Thyroid gland (tissue), 4 donors: ENCODE measurements around the gene APOA4. TPM values are rescaled to one million over a fixed set of nuclear protein-coding genes. Genes with fewer than 3 reads are reported as not detected.

Source experiments
- DNase-seq, 2 donors: peaks; one replicate each; pipeline ENCODE4 v3.0.0-alpha.2; 2019
- H3K27ac ChIP-seq, 3 donors: fragments of 200-600 bp; sonication (generic); 1 replicate in 2 of 3; 2 replicates in 1 of 3; pipeline ENCODE4 v1.5.1; 2016 to 2019; ENCODE audit warnings: mild to moderate bottlenecking in 1 of 3, moderate library complexity in 1 of 3
- H3K27me3 ChIP-seq: fragments of 200-600 bp; sonication (generic); one replicate; pipeline ENCODE4 v1.5.1; 2019
- H3K36me3 ChIP-seq, 2 donors: fragments of 200-600 bp; sonication (generic); one replicate each; pipeline ENCODE4 v1.5.1; 2016 to 2019
- H3K4me1 ChIP-seq, 2 donors: fragments of 200-600 bp; sonication (generic); one replicate each; pipeline ENCODE4 v1.5.1; 2017 to 2019
- H3K4me3 ChIP-seq, 3 donors: fragments of 200-600 bp; sonication (generic); replicated peaks in 1 of 3; 1 replicate in 2 of 3; 2 replicates in 1 of 3; pipeline ENCODE4 v1.5.1; 2016; ENCODE audit warnings: mild to moderate bottlenecking in 1 of 3
- H3K9me3 ChIP-seq: fragments of 200-600 bp; sonication (generic); one replicate; pipeline ENCODE4 v1.5.1; 2017
- POLR2A ChIP-seq, 2 donors: fragments of 450-650 bp; IDR thresholded peaks; one replicate each; pipeline ENCODE4 v1.6.1; 2017; ENCODE audit warnings: antibody characterized with exemption in 2 of 2, mild to moderate bottlenecking in 2 of 2, moderate library complexity in 1 of 2
- WGBS, 2 donors: methylation state at CpG; one replicate each; pipeline ENCODE4 v1.1.5; 2017; 5-methylcytosine and 5-hydroxymethylcytosine counted together
- intact Hi-C: fragments of 100-400 bp; cut with DNase I; formaldehyde crosslinking; loops from one replicate; pipeline ENCODE4 v1.15.1; 2023
- total RNA-seq, 4 donors: library from RNA; depleted of rRNA; stranded (reverse); fragments of >200 nt; gene quantifications; one replicate each; pipeline ENCODE4 v1.2.3, GENCODE V29; 2016
- TF ChIP-seq, protein P1 (sequence below), 6 experiments: fragments of 200-600 bp in 3 of 6; fragments of 450-650 bp in 3 of 6; sonication (generic) in 3 of 6; IDR thresholded peaks; one replicate each; pipeline ENCODE4 v1.5.1; 2016 to 2019; ENCODE audit warnings: antibody characterized with exemption in 6 of 6, mild to moderate bottlenecking in 2 of 6, inconsistent platforms in 1 of 6, moderate library complexity in 1 of 6

The APOA4 gene
- total RNA-seq, 4 donors from 2014 or later = not detected

DNA sequence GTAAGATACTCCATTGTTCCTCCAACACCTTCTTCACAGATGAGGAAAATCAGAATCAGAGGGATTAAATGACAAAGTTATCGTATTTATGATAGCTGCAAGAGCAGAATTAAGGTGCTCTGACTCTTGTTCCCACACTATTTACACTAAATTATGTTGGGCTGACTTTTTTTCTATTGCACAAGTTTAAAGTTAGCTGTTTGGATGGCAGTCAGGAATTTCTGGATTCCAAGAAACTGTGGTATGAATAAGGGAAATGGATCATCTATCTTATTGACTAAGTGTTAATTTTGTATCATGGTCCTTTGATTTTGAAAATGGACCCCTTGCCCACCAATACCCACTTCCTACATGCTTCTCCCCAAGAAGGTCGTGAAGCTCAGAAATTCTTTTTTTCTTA lies 34.2 kb upstream of the APOA4 start:
- Histone ChIP-seq H3K4me3 (no peak overlapping the region), H3K4me1 (peaks cover 5 to 11% of the 10 kb centered on the region in 2 donors), H3K9me3 (no peaks in the 10 kb centered on the region), H3K27me3 (no peaks in the 10 kb centered on the region), H3K36me3 (peaks cover 41 to 49% of the 10 kb centered on the region in 2 donors), H3K27ac (no peak overlapping the region)
- 95 to 96% methylated on average over 2 of the region's 2 CpGs for WGBS, 2 donors
- DNase-seq = no peak
- intact Hi-C loops = no loop called here
- TF ChIP-seq, protein P1, sequence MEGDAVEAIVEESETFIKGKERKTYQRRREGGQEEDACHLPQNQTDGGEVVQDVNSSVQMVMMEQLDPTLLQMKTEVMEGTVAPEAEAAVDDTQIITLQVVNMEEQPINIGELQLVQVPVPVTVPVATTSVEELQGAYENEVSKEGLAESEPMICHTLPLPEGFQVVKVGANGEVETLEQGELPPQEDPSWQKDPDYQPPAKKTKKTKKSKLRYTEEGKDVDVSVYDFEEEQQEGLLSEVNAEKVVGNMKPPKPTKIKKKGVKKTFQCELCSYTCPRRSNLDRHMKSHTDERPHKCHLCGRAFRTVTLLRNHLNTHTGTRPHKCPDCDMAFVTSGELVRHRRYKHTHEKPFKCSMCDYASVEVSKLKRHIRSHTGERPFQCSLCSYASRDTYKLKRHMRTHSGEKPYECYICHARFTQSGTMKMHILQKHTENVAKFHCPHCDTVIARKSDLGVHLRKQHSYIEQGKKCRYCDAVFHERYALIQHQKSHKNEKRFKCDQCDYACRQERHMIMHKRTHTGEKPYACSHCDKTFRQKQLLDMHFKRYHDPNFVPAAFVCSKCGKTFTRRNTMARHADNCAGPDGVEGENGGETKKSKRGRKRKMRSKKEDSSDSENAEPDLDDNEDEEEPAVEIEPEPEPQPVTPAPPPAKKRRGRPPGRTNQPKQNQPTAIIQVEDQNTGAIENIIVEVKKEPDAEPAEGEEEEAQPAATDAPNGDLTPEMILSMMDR (IDR thresholded peaks at IDR 0.05) = no peak
- TF ChIP-seq POLR2A (IDR thresholded peaks at IDR 0.05) = no peak

DNA sequence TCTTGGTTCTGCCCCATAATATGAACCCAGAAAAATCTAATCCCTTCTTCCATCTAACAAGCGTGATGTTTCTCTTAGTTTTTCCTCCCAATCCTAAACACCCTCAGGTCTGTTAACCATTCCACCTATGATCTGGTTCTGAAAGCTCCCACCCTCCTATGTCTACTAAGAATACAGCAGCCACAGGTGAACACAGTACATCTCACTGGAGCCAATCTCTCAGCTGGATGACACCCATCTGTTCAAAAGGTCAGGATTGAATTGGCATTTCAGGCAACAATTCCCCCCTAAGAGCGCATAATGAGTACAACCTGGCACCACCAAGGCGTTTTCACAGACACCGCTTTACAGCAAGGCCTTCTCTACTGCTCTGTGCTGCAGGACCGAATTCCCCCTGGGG lies 33.3 kb upstream of the APOA4 start:
- H3K36me3 ChIP-seq = peaks cover 32 to 40% of the 10 kb centered on the region in 2 donors
- TF ChIP-seq, protein P1 (IDR thresholded peaks at IDR 0.05) = no peak

DNA sequence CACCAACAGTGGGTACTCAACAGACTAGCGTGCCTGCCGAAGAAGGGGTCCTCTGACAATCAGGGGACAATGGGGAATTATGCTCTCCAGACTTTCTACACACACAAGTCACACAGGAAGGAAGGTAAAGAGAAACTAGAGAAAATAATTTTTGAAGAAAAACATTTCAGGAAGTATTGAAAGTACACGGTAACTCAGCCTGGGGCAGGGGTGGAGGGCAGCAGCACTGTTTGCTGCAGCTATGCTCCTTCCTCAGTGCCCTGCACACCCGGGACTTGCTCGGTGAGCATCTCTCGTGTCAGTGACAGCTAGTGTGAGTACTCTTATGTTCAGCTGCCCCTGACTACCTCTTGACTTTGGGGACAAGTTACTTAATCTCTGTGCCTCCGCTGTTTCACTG lies 32.3 kb upstream of the APOA4 start:
- peaks cover 22 to 30% of the 10 kb centered on the region in 2 donors for H3K36me3 ChIP-seq
- no peak for TF ChIP-seq POLR2A (IDR thresholded peaks at IDR 0.05)
- TF ChIP-seq, protein P1 (IDR thresholded peaks at IDR 0.05) = no peak
- no peak overlapping the region for H3K4me3 ChIP-seq
- H3K27me3 ChIP-seq = no peaks in the 10 kb centered on the region
- H3K4me1 ChIP-seq = peaks cover 13 to 25% of the 10 kb centered on the region in 2 donors
- no peaks in the 10 kb centered on the region for H3K9me3 ChIP-seq
- intact Hi-C loops = no loop called here
- no peak overlapping the region for H3K27ac ChIP-seq
- WGBS, 2 donors = 91 to 93% methylated on average over 7 of the region's 7 CpGs
- no peak for DNase-seq

More for the DNA sequence above, 33.3 kb upstream of the APOA4 start:
- no peak for DNase-seq
- Histone ChIP-seq H3K4me1 (peaks cover 9 to 20% of the 10 kb centered on the region in 2 donors), H3K4me3 (no peak overlapping the region), H3K27ac (no peak overlapping the region), H3K27me3 (no peaks in the 10 kb centered on the region), H3K9me3 (no peaks in the 10 kb centered on the region)
- intact Hi-C loops = no loop called here
- 91 to 98% methylated on average over 5 of the region's 5 CpGs for WGBS, 2 donors

DNA sequence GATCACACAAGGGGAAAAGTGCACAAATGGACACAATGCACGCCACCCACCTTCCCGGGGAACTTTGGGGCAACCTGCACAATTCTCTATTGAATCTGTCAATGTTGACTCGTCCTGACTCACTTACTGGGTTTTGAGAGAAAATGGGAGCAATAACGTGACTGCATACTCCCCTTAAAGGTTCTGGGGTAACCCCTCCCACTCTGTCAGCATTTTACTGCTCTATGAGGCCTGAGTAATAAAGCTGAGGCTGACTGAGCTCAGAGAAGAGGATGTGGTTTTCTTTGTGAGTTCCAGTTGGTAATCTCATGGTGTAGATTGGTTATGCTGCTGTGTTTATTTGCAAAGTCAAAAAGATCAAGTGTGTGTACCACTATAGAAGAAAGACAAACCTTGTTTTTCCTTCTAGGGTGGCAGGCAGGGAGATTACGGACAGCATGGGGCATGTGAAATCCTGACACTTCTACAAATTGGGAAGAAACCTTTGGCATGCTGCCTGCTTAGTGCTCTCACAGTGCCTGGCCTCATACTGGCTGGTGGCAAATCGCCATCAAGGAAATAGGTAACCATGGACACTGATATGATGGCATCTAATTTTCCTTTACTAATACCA lies 30.5 kb upstream of the APOA4 start:
- intact Hi-C loops = no loop called here
- no peak for TF ChIP-seq POLR2A (IDR thresholded peaks at IDR 0.05)
- TF ChIP-seq, protein P1 (IDR thresholded peaks at IDR 0.05) = no peak
- 69 to 89% methylated on average over 6 of the region's 6 CpGs for WGBS, 2 donors

DNA sequence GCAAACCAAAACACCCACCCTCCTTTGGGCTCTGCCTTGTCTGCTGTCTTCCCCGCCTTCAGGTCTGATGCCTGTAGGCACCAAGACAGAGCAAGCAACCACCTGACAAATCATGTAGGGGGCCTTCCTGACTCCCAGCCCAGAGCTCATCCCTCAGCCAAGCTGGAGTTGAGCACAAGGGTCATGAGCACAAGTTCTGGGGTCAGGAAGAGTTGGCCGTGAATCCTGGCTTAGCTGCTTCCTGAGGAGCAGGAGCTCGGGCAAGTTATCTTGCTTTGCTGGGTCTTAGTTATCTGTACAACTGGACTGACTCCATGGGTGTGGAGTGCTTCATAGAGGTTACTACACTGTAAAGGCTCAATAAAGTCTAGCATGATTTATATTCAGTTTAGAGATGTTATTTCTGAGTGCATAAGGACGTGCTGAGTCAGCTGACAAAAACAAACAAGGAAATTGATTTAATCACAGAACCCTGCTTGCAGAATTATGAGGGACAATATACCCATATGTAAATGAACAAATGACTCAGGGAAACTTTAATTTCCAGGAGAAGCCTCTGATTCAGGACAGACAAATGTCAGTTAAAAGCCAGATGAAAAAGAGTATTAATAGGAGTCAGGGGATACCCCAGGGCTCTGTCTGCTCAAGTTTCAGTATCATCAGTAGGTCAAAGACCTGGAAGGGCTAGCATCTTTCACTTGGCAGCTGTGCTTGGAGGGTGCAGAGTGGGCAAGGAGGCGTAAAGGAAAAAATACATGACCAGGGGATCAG lies 29.3 kb upstream of the APOA4 start:
- Histone ChIP-seq H3K27ac (peak overlapping the region in 2 of 3 donors; percentile 12 to 15), H3K36me3 (peaks cover 16 to 18% of the 10 kb centered on the region in 2 donors)

More for the DNA sequence above, 30.5 kb upstream of the APOA4 start:
- Histone ChIP-seq H3K4me3 (no peak overlapping the region), H3K36me3 (peaks cover 15% of the 10 kb centered on the region in 2 donors), H3K27ac (no peak overlapping the region), H3K27me3 (no peaks in the 10 kb centered on the region), H3K9me3 (no peaks in the 10 kb centered on the region), H3K4me1 (peaks cover 13 to 25% of the 10 kb centered on the region in 2 donors)
- DNase-seq = no peak

More for the DNA sequence above, 29.3 kb upstream of the APOA4 start:
- 64 to 78% methylated on average over 5 of the region's 5 CpGs for WGBS, 2 donors
- H3K4me3 ChIP-seq = no peak overlapping the region
- no peak for DNase-seq
- no peak for TF ChIP-seq POLR2A (IDR thresholded peaks at IDR 0.05)
- TF ChIP-seq, protein P1 (IDR thresholded peaks at IDR 0.05) = no peak
- intact Hi-C loops = no loop called here
- H3K4me1 ChIP-seq = peaks cover 13 to 25% of the 10 kb centered on the region in 2 donors
- H3K27me3 ChIP-seq = no peaks in the 10 kb centered on the region
- no peaks in the 10 kb centered on the region for H3K9me3 ChIP-seq
